ENCODE measurements around the gene NAA25.

The NAA25 gene

DNA sequence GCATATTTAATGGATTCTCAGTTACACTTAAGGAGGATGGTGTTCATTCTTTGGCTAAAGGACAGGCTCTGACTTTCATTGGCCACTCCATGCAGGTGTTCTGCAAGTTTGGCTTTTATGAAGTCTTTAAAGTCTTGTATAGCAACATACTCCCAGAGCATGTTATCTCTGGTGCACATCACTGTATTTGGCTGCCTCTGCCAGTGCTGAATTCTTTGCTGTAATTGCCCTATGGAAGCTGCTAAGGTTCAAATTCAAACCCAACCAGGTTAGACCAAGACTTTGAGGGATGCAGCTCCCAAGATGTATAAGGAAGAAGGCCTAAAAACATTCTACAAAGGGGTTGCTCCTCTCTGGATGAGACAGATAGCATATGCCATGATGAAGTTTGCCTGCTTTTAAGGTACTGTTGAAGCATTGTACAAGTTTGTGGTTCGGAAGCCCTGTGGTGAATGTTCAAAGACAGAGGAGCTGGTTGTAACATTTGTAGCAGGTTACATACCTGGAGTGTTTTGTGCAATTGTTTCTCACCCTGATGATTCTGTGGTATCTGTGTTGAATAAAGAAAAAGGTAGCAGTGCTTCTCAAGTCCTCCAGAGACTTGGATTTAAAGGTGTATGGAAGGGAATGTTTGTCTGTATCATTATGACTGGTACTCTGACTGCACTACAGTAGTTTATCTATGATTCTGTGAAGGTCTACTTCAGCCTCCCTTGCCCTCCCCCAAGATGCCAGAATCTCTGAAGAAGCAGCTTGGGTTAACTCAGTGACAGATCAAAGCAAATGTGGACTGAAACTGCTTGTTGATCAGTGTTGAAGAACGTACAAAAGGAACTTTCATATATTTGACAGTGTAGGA is 115.1 kb downstream of the NAA25 start:
- H3K36me3 ChIP-seq: no peaks in the 10 kb centered on the region
- TF ChIP-seq, protein P1, sequence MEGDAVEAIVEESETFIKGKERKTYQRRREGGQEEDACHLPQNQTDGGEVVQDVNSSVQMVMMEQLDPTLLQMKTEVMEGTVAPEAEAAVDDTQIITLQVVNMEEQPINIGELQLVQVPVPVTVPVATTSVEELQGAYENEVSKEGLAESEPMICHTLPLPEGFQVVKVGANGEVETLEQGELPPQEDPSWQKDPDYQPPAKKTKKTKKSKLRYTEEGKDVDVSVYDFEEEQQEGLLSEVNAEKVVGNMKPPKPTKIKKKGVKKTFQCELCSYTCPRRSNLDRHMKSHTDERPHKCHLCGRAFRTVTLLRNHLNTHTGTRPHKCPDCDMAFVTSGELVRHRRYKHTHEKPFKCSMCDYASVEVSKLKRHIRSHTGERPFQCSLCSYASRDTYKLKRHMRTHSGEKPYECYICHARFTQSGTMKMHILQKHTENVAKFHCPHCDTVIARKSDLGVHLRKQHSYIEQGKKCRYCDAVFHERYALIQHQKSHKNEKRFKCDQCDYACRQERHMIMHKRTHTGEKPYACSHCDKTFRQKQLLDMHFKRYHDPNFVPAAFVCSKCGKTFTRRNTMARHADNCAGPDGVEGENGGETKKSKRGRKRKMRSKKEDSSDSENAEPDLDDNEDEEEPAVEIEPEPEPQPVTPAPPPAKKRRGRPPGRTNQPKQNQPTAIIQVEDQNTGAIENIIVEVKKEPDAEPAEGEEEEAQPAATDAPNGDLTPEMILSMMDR (IDR thresholded peaks at IDR 0.05; ENCODE audit: low read depth, low read length): no peak
- H3K9me3 ChIP-seq: no peaks in the 10 kb centered on the region
- no peak overlapping the region for H3K4me3 ChIP-seq (ENCODE audit: low read depth, low read length)
- H3K27me3 ChIP-seq: no peaks in the 10 kb centered on the region
- 0 out of 2 replicates have a peak, but pooled peaks cover 5% of the 10 kb centered on the region for H3K4me1 ChIP-seq
- DNase-seq: no peak

DNA sequence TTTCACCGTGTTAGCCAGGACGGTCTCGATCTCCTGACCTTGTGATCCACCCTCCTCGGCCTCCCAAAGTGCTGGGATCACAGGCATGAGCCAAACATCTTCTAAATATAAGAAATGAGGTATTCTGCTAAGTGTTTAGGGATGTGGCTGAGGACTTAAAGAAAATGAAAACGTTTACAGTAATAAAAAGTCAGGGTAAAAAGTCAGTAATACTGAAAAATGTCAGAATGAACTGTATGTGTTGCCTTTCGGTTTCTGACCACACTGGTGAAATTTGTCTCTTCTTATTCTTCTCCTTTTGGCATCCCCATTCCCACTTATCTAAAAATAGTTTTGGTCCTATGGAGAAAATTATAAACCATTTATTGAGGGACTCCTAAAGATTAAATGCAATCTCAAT is 116.1 kb downstream of the NAA25 start:
- no peaks in the 10 kb centered on the region for H3K36me3 ChIP-seq
- H3K9me3 ChIP-seq: no peaks in the 10 kb centered on the region
- no peak overlapping the region for H3K4me3 ChIP-seq (ENCODE audit: low read depth, low read length)
- H3K4me1 ChIP-seq: 0 out of 2 replicates have a peak, but pooled peaks cover 5% of the 10 kb centered on the region
- H3K27me3 ChIP-seq: no peaks in the 10 kb centered on the region
- TF ChIP-seq, protein P1 (IDR thresholded peaks at IDR 0.05; ENCODE audit: low read depth, low read length): no peak
- DNase-seq: no peak

DNA sequence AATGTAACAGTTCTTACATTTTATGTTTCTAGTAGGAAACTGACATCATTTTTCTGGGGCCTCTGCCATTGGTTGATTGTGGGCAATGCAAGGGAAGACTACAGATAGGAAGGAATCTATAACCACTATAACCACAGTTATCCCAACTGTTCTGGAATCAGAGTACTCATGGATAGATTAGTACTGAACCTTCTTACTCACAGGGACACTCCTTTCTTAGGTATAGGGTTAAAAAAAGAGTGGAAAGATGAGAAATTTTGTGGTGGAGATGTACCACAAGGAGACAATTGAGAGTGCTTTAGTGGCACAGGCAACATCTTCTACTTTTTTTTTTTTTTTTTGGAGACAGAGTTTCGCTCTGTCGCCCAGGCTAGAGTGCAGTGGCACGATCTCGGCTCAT is 116.6 kb downstream of the NAA25 start:
- DNase-seq: no peak
- H3K4me1 ChIP-seq: 0 out of 2 replicates have a peak, but pooled peaks cover 5% of the 10 kb centered on the region
- no peaks in the 10 kb centered on the region for H3K27me3 ChIP-seq
- H3K4me3 ChIP-seq (ENCODE audit: low read depth, low read length): no peak overlapping the region
- TF ChIP-seq, protein P1 (IDR thresholded peaks at IDR 0.05; ENCODE audit: low read depth, low read length): no peak
- H3K36me3 ChIP-seq: no peaks in the 10 kb centered on the region
- H3K9me3 ChIP-seq: no peaks in the 10 kb centered on the region

DNA sequence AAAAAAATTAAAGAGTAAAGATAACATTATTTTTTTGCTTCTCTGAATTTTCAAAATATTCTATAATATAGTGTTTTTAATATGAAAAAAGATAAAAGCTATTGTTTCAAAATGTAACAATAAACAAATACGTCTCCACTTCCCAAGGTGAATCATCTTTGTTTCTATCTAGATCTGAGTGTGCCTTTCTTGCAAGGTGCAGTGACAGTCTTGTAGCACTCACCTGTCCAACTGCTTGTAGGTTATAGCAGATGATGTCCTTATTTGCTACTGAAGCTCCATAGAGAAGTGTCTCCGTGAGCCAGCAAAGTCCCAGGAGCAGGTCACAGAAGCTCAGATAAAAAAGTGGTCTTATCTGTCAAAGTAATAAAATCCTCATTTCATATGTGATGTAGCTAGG is 117.0 kb downstream of the NAA25 start:
- TF ChIP-seq, protein P1 (IDR thresholded peaks at IDR 0.05; ENCODE audit: low read depth, low read length): no peak
- no peak overlapping the region for H3K4me3 ChIP-seq (ENCODE audit: low read depth, low read length)
- no peaks in the 10 kb centered on the region for H3K9me3 ChIP-seq
- no peaks in the 10 kb centered on the region for H3K36me3 ChIP-seq
- 0 out of 2 replicates have a peak, but pooled peaks cover 5% of the 10 kb centered on the region for H3K4me1 ChIP-seq
- H3K27me3 ChIP-seq: no peaks in the 10 kb centered on the region
- no peak for DNase-seq

DNA sequence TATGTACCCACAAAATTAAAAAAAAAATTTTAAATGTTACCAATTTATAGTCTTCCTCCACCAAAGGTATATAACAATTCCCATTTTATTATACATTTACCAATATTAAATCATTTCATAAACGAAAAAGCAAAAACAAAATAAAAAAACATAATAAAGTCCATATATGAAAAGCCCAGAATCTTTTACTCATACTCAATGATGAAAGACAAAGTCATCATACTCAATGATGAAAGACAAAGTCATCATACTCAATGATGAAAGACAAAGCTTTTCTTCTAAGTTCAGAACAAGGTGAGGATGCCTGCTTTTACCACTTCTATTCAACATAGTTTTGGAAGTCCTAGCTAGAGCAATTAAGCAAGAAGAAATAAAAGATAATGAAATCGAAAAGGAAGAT is 123.8 kb downstream of the NAA25 start:
- Histone ChIP-seq H3K4me1 (no peaks in the 10 kb centered on the region), H3K4me3 (ENCODE audit: low read depth, low read length) (no peak overlapping the region), H3K9me3 (no peaks in the 10 kb centered on the region), H3K27me3 (no peaks in the 10 kb centered on the region), H3K36me3 (no peaks in the 10 kb centered on the region)
- no peak for DNase-seq
- TF ChIP-seq, protein P1 (IDR thresholded peaks at IDR 0.05; ENCODE audit: low read depth, low read length): no peak

DNA sequence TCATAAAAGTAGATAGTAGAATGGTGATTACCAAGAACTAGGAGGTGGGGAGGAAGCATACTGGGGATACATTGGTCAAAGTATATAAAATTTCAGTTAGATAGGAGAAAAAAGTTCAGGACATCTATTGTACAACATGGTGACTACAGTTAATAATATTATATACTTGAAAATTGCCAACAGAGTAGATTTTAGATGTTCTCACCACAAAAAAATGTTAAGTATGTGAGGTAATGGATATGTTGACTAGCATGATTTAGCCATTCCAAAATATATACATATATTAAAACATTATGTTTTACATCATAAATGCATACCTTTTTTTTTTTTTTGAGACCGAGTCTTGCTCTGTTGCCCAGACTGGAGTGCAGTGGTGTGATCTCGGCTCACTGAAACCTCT is 126.6 kb downstream of the NAA25 start:
- no peaks in the 10 kb centered on the region for H3K27me3 ChIP-seq
- DNase-seq: no peak
- no peaks in the 10 kb centered on the region for H3K36me3 ChIP-seq
- no peaks in the 10 kb centered on the region; the same call in 1 of the 2 replicates for H3K4me1 ChIP-seq
- no peak overlapping the region for H3K4me3 ChIP-seq (ENCODE audit: low read depth, low read length)
- TF ChIP-seq, protein P1 (IDR thresholded peaks at IDR 0.05; ENCODE audit: low read depth, low read length): no peak
- H3K9me3 ChIP-seq: no peaks in the 10 kb centered on the region

All from BE2C (cell line).